GM21367 (cell line): ENCODE results near the gene GRPR.
A peak's percentile ranks its signal among the peaks of the same experiment; 100 is the strongest.
"Not testable (repeated sequence)": the region's sequence is repeated elsewhere in the genome, so short reads cannot be mapped to it uniquely, and the experiment has no call there.

ENCODE experiments used
- ATAC-seq: cut with Tn5 transposase; IDR thresholded peaks from one replicate; pipeline ENCODE4 v1.9.1; 2021; ENCODE audit not compliant: unreplicated experiment

Gene GRPR

GRCh38 chrX:16175329-16176061 is 52.1 kb downstream of the GRPR start:
- no peak for ATAC-seq

GRCh38 chrX:16177260-16177659 is 53.9 kb downstream of the GRPR start:
- ATAC-seq: no peak

DNA sequence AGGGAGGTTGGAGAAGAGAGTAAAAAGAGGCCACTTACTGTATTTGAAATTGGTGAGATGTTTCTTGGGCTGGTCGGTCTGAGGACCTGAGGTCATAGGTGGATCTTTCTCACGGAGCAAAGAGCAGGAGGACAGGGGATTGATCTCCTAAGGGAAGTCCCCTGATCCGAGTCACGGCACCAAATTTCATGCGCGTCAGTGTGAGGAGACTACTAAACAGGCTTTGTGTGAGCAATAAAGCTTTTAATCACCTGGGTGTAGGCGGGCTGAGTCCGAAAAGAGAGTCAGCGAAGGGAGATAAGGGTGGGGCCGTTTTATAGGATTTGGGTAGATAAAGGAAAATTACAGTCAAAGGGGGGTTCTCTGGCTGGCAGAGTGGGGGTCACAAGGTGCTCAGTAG is 60.5 kb downstream of the GRPR start:
- ATAC-seq: not testable (repeated sequence)

DNA sequence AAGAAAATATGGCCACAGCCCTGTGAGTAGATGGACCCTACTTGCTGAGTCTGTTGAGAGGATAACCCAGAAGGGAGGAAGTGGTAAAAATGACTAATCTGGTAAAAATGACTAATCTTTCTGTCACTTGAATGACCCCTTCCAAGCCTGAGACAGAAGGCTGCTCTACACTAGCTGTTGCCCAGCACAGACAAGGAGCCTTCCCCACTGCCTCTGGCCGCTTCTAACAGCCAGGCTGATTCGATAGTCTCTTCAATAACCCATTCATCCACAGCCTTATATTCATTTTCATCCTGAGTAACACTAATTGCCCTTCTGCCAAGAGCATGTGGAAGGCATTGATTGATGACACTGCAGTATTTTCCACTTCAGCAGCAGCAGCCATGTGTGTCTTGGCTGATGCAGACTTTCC is 62.4 kb downstream of the GRPR start:
- ATAC-seq: peak; percentile 89

GRCh38 chrX:16186380-16187007 is 63.1 kb downstream of the GRPR start:
- ATAC-seq: no peak

- no peak for ATAC-seq
These were observed 63.8 kb downstream of the GRPR start for GRCh38 chrX:16187024-16187760.

GRCh38 chrX:16188687-16189086 is 65.3 kb downstream of the GRPR start:
- ATAC-seq: no peak

DNA sequence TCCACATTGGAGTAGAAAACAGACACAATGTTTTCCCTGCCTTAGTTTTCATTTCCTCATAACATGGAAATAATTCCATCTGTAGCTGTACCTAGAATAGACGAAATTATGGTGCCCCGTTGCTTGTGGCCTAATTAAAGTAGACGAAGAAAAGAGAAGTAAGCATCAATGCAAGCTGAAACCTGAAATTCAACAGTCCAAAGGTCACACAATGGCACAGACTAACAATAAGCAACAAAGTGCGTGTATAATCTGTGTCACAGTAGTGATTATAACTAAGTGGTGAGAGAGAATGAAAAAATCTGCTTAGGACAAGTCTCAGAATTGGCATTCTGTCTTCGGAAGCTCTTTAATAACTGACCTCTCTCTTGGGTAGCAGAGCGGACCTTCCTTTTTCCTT is 68.2 kb downstream of the GRPR start:
- no peak for ATAC-seq

GRCh38 chrX:16196829-16197228 is 73.5 kb downstream of the GRPR start:
- no peak for ATAC-seq

DNA sequence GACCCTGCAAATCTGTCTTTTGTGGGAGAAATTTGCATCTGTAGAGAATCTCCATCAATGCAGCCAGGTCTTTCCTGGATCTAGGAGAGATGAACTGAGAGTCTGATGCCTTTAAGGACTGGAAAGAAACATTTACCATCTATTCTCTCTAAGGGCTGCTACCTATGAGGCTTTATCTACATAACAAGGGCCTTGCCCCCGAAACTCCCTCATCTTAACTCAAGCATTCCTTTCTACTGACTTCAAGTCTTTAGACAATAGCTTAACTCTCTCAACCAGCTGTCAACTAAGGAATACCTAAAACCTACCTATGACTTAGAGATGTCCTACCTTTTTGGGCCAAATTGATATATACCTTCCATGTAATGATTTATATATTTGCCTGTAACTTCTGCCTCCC is 76.0 kb downstream of the GRPR start:
- ATAC-seq: no peak

DNA sequence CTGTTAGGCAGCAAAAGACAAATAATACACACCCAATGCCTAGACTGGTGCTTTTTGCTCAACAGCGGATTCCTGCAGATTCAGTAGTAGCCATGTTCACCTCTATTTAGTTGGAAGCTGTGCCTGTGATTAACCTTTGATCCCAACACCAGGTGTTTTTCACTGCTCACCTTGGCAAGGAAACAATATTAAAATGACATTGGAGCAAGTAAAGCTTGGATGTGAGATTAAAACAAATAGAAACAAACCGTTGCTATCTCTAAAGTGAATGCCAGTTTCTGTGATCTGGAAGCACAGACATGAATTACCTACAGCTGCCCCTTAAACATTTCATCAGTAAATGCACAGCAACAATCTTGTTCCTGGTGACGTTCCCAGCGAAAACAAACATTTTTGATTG is 79.6 kb downstream of the GRPR start:
- ATAC-seq: no peak
